ENCODE data around the gene PTPRU. TPM values are rescaled to one million over a fixed set of nuclear protein-coding genes. Genes with fewer than 3 reads are reported as not detected.

The PTPRU gene
- total RNA-seq, result 39.4 TPM

GRCh38 chr1:29235955-29236711 lies at the start of gene PTPRU:
TSS of gene PTPRU (plus strand) at chr1:29236522. CDS start at chr1:29236645, 123 bp downstream.

GRCh38 chr1:29230553-29231378 lies 5.6 kb upstream of the PTPRU start, which contains the start of gene MECR:
TSS of gene MECR (minus strand) at chr1:29230934. CDS start at chr1:29230906, 28 bp downstream.

Other genes with a start within 250 kb of the PTPRU start
- 0.63 TPM for gene TMEM200B, start 112.6 kb upstream of the PTPRU start, total RNA-seq
- 51.0 TPM for gene SRSF4, start 54.6 kb upstream of the PTPRU start, total RNA-seq
- gene MECR, start 5.6 kb upstream of the PTPRU start, total RNA-seq, result 27.2 TPM

All from parietal lobe (tissue), 1 donor.